ENCODE results near the gene FBXO34. TPM values are rescaled to one million over a fixed set of nuclear protein-coding genes. Genes with fewer than 3 reads are reported as not detected.

FBXO34 gene
- total and polyA plus RNA-seq, 2 of the 13 experiments (the other 11 are each of a cell fraction or from before 2014, with no cell fraction given): 8.8 to 13.5 TPM

DNA sequence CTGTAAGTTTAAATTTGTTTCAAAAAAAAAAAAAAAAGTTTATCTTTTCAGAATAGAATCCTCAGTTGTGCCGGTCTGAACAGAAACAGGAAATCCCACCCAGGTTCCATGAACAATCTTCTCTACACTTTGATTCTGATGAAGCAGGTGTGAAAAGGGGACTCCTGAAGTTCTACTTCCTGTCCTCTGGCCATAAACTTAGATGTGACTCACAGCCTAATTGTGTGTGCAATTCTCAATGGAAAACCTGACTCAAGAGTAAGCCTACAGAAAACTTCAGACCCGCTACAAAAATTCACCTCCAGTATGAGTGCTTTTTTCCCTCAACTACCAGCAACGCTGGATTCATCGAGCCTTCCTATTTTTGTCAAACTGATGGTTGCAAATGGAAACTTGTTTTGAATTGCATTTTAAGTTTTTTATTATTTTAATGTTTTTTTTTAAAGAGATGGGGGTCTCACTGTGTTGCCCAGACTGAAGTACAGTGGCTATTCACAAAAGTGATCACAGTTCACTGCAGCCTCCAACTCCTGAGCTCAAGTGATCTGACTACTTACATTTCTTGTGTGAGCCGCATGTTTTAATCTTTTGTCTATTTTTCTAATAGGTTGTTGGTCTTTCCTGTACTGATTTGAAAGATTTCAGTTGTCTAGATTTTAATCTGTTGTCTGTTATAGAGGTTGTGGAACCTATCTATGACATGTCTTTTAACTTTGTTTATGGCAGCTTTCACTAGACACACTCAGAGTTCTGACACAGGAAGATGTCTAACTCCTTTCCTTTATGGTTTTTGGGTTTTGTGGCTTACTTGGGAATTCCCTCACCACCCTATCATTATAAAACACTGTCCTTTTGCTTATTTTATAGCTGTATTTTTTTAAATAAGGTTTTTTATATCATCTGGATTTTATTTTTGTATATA, 102.8 kb downstream of the FBXO34 start:
- H3K9ac ChIP-seq (ENCODE audit: insufficient read depth, low read depth, low read length): no peak overlapping the region
- DNase-seq (ENCODE audit: low spot score) (no peak), FAIRE-seq (no peak), ATAC-seq (no peak)
- no peaks in the 10 kb centered on the region for H4K20me1 ChIP-seq (ENCODE audit: insufficient read depth, low read length)
- H3K36me3 ChIP-seq (replicated peaks in 1 of 2; ENCODE audit: control insufficient read depth in 1 of 2, insufficient read depth in 2 of 2, low read length in 2 of 2): peaks cover 3 to 28% of the 10 kb centered on the region in 2 experiments
- H3K9me3 ChIP-seq (ENCODE audit: low read length): no peaks in the 10 kb centered on the region
- no peak overlapping the region for H3K4me3 ChIP-seq (replicated peaks in 1 of 3; ENCODE audit: insufficient read depth in 1 of 3, low read depth in 2 of 3, low read length in 3 of 3)
- in situ Hi-C loops (cut with HindIII; ENCODE audit: extremely low pct_ligation_motif_present, low pct_unique_long_range_greater_than_20kb): no loop called here
- no peaks in the 10 kb centered on the region for H3K27me3 ChIP-seq (ENCODE audit: control insufficient read depth in 1 of 2, insufficient read depth in 2 of 2, low read length in 2 of 2)
- no peak overlapping the region for H2AFZ ChIP-seq (ENCODE audit: low read length)
- no peaks in the 10 kb centered on the region for H3K4me1 ChIP-seq (ENCODE audit: insufficient read depth, low read length)
- no TSS peak for BruUV-seq (replicated peaks)
- intact Hi-C loops (cut with micrococcal nuclease; ENCODE audit: unreplicated experiment): no loop called here
- POLR2A ChIA-PET: no interaction called here
- no peaks in the 10 kb centered on the region for H3K79me2 ChIP-seq (ENCODE audit: insufficient read depth, low read length)
- H3K27ac ChIP-seq (ENCODE audit: extremely low read length, insufficient read depth, low read length): no peak overlapping the region
- CTCF ChIA-PET (ENCODE audit: low intra/inter-chr PET ratio, low total read pairs): no interaction called here
- WGBS (ENCODE audit: low lambda C conversion rate): 76% methylated on average over 5 of the region's 5 CpGs
- no peak overlapping the region for H3K4me2 ChIP-seq (ENCODE audit: low read depth, low read length)
- no peak for TF ChIP-seq RORA (CRISPR knock-in tag; IDR thresholded peaks at IDR 0.05)
- TF ChIP-seq, protein P1, sequence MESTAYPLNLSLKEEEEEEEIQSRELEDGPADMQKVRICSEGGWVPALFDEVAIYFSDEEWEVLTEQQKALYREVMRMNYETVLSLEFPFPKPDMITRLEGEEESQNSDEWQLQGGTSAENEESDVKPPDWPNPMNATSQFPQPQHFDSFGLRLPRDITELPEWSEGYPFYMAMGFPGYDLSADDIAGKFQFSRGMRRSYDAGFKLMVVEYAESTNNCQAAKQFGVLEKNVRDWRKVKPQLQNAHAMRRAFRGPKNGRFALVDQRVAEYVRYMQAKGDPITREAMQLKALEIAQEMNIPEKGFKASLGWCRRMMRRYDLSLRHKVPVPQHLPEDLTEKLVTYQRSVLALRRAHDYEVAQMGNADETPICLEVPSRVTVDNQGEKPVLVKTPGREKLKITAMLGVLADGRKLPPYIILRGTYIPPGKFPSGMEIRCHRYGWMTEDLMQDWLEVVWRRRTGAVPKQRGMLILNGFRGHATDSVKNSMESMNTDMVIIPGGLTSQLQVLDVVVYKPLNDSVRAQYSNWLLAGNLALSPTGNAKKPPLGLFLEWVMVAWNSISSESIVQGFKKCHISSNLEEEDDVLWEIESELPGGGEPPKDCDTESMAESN (CRISPR knock-in tag; conservative IDR thresholded peaks at IDR 0.05): no peak
- TF ChIP-seq, protein P2, sequence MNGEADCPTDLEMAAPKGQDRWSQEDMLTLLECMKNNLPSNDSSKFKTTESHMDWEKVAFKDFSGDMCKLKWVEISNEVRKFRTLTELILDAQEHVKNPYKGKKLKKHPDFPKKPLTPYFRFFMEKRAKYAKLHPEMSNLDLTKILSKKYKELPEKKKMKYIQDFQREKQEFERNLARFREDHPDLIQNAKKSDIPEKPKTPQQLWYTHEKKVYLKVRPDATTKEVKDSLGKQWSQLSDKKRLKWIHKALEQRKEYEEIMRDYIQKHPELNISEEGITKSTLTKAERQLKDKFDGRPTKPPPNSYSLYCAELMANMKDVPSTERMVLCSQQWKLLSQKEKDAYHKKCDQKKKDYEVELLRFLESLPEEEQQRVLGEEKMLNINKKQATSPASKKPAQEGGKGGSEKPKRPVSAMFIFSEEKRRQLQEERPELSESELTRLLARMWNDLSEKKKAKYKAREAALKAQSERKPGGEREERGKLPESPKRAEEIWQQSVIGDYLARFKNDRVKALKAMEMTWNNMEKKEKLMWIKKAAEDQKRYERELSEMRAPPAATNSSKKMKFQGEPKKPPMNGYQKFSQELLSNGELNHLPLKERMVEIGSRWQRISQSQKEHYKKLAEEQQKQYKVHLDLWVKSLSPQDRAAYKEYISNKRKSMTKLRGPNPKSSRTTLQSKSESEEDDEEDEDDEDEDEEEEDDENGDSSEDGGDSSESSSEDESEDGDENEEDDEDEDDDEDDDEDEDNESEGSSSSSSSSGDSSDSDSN (CRISPR knock-in tag; IDR thresholded peaks at IDR 0.05): no peak
- TF ChIP-seq, protein P3, sequence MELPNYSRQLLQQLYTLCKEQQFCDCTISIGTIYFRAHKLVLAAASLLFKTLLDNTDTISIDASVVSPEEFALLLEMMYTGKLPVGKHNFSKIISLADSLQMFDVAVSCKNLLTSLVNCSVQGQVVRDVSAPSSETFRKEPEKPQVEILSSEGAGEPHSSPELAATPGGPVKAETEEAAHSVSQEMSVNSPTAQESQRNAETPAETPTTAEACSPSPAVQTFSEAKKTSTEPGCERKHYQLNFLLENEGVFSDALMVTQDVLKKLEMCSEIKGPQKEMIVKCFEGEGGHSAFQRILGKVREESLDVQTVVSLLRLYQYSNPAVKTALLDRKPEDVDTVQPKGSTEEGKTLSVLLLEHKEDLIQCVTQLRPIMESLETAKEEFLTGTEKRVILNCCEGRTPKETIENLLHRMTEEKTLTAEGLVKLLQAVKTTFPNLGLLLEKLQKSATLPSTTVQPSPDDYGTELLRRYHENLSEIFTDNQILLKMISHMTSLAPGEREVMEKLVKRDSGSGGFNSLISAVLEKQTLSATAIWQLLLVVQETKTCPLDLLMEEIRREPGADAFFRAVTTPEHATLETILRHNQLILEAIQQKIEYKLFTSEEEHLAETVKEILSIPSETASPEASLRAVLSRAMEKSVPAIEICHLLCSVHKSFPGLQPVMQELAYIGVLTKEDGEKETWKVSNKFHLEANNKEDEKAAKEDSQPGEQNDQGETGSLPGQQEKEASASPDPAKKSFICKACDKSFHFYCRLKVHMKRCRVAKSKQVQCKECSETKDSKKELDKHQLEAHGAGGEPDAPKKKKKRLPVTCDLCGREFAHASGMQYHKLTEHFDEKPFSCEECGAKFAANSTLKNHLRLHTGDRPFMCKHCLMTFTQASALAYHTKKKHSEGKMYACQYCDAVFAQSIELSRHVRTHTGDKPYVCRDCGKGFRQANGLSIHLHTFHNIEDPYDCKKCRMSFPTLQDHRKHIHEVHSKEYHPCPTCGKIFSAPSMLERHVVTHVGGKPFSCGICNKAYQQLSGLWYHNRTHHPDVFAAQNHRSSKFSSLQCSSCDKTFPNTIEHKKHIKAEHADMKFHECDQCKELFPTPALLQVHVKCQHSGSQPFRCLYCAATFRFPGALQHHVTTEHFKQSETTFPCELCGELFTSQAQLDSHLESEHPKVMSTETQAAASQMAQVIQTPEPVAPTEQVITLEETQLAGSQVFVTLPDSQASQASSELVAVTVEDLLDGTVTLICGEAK (IDR thresholded peaks at IDR 0.05): no peak
- TF ChIP-seq, protein P3 (CRISPR knock-in tag; IDR thresholded peaks at IDR 0.05): no peak
- no peak for TF ChIP-seq ZBTB1 (CRISPR knock-in tag; IDR thresholded peaks at IDR 0.05; ENCODE audit: borderline replicate concordance)
- no peak for TF ChIP-seq HOXA5 (CRISPR knock-in tag; IDR thresholded peaks at IDR 0.05)
- TF ChIP-seq KLF6 (CRISPR knock-in tag; IDR thresholded peaks at IDR 0.05): no peak
- TF ChIP-seq SPEN (CRISPR knock-in tag; IDR thresholded peaks at IDR 0.05; ENCODE audit: low read depth): no peak
- TF ChIP-seq ZBTB38 (CRISPR knock-in tag; IDR thresholded peaks at IDR 0.05): no peak
- no peak for TF ChIP-seq ZNF251 (CRISPR knock-in tag; IDR thresholded peaks at IDR 0.05)

Measured in HepG2 (cell line).